KG1 (cell line): ENCODE measurements around the gene COL15A1.

ENCODE experiments used
- DNase-seq: peaks from one replicate; lab custom pipeline; 2025; lab: John Stamatoyannopoulos, UW

COL15A1 gene

DNA sequence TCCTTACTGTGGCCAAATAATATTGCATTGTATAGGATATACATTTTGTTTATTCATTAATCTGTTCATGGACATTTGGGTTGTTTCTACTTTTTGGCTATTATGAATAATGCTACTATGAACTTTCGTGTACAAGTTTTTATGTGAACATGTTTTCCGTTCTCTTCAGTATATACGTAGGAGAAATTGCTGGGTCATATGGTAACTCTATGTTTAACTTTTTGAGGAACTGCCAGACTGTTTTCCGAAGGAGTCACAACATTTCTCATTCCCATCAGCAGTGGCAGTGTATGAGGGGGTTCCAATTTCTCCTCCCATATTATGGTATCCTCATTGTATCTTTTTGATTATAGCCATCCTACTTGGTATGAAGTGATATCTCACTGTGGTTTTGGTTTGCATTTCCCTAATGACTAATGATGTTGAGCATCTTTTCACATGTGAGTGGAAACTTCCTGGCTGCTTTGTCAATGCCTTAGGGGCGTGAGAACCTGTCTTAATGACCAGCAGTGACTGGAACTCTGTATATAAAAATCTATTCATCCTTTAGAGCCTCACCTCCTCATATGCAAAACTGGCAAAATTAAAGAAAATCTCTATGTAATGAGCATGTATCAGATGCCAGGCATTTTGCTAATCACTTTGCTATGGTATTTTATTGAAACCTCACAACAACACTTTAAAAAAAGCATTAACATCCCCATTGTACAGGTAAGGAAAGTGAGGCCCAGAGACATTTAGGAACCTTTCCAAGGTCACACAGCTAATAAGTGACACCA lies 113.4 kb downstream of the COL15A1 start:
- DNase-seq, result no peak

DNA sequence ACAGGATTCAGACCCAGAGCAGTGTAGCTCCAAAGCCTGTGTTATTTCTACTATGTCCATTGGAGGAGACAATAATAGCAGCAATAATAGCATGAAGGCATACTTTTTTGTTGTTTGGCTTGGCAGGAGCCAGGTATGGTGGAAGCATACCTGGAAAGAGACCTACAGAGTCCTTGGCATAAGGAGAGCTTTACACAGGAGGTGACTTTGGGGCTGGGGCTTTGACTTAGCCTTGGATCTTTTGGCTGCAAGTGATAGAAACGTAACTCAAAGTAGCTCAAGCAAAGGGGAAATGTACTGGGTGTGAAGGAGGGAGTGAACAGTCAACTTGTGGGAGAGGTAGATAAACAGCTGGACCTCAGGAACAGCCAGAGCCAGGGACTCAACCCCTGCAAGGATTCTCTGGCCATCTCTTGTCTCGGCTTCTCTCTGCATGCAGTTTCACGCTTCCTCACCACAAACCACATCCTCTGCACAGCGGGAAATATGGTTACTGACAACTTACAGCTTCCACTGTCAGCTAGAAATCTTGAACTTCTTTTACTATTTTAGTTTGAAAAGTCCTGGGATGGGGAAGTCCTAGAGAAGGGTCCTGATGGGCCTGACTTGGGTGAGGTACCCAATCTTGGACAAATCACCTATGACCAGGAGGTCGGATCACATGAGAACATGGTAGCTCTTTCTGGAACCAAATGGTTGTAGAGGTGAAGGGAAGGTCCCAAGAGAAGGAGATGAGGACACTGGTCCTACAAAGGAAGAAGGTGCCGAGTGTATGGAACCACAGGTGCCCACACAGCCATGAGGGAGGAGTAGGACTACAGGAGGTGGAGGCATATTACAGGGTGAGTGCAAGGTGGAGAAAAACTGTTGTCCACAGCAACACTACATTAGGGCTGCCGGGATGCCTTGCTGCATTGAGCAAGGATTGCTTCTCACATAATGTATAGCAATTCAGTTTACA lies 114.2 kb downstream of the COL15A1 start:
- peak; percentile 84 for DNase-seq

DNA sequence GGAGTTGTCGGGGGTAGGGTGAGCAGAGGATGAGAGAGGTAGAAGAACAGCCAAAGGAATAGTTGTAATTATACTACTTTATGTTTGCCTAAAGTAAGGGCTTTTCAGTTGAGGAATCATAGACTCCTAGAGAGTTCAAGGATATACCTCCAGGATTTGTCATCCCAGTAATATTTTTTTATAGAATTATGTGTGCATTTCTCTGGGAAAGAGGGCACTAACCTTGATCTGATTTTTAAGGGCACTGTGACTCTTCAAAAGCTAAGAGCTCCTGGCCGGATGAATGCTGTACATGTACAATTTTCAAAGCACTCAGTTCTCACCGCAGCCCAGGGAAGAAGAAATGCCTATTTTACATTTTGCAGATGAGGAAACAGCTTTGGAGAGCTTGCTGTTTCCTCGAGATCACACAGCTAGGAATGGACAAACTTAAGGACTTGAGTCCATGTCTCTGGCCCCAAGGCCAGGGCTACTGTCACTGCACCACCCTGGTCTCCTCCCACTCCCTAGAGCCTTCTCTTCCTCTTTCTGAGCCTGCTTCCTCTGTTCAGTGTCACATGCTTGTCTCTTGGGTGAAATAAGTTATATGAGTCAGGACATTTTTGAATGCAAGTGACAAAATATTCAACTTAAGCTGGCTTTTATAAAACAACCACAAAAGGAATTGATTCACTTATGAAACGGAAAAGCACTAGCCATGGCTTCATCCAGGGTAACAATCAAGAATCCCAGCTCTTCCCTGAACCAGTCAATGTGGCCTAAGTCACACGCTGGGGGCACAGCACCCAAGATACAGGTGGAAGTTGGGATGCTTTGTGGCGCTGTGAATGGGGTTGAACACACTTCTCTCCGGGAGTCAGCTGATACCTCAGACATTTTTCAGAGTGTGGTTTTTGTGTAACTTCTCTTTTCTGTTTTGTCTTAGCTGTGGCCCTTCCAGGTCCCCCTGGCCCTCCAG lies 115.5 kb downstream of the COL15A1 start:
- peak; percentile 74 for DNase-seq

DNA sequence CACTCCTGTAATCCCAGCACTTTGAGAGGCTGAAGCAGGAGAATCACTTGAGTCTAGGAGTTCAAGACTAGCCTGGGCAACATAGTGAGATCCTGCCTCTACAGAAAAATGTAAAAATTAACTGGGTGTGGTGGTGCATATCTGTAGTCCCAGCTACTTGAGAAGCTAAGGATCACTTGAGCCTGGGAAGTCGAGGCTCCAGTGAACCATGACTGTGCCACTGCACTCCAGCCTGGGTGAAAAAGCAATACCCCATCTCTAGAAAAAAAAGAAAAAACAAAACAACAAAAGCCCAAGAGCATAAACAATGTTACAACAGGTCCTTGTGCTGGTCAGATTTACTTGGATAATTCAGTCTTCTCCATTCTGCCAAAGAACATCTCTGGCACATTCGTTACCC lies 116.9 kb downstream of the COL15A1 start:
- no peak for DNase-seq

DNA sequence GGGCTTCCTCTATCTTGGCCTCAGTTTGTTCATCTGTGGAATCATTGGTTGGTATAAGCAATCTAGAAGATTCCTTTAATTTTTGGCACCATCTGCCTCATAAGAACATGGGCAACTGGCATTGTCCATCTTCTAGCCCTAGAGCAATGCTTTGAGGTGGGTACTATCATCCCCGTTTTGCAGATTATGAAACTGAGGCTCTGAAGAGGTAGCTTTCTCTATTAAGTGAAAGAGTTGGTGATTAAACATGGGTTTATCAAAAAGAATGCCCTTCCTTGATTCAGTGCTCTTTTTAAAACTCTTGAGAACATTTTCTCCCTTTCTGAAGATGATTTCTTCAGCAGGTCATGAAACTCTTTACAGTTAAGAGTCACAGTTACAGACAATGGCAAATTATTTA lies 118.8 kb downstream of the COL15A1 start:
- no peak for DNase-seq

DNA sequence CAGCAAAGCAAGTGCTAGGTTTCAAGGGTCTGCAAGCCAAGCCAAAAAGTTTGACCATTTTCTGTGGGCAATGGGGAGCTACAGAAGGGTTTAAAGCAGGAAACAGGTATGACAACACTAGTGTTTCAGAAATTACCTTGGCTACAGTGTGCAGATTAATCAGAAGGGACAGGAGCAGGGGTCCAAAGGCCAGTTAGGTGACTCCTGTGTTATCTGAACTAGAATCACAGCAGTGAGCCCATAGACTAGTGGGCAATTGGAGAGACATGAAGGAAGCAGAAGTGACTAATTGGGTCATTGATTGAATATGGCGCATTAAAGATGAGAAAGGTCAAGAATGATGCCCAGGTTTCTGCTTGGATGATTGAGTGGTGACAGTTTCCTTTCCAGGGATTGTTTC lies 119.8 kb downstream of the COL15A1 start:
- no peak for DNase-seq

DNA sequence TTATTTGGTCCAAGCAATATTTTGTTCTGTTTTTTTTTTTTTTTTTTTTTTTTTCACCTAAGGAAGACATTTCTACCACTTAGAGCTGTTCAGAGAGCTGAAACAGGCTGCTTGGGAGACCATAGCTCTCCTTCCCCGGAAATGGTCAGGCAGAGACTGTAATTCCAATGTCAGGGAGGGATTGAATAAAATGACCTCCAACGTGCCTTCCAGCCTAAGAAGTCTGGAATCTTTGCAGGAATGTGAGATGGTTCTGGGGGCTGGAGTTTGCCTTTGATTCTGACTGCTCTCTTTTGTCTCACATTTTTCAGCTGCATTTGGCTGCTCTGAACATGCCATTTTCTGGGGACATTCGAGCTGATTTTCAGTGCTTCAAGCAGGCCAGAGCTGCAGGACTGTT lies 122.9 kb downstream of the COL15A1 start:
- DNase-seq, result no peak

DNA sequence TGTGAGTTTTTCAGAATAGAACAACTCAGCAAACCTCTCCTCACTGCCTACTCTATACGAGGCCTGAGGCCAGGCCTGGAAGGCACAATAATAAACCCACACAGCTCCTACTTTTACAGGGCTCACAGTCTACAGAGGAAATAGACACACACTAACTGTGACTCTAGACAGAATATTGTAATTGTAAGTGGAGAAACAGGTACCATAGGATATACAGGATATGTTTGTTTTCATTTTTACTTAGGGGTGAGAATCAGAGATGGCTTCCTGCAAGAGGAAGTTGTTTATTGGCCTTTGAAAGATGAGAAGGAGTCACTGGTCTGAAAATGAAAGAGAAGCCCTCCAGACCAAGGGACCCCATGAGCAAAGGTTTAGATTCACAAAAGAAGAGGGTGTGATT lies 125.4 kb downstream of the COL15A1 start:
- DNase-seq, result no peak

DNA sequence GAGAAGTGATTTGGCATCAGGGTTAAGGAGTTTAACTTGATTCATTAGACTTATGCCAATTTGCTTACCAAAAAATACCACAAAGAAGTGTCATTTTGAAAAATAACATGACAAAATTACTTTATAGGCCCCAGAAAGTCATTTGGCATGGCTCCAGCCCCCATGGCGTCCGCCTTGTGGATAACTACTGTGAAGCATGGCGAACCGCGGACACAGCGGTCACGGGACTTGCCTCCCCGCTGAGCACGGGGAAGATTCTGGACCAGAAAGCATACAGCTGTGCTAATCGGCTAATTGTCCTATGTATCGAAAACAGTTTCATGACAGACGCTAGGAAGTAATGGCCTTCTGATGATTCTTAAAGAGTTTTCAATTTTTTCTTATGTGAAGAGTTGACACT lies 125.8 kb downstream of the COL15A1 start:
- no peak for DNase-seq

DNA sequence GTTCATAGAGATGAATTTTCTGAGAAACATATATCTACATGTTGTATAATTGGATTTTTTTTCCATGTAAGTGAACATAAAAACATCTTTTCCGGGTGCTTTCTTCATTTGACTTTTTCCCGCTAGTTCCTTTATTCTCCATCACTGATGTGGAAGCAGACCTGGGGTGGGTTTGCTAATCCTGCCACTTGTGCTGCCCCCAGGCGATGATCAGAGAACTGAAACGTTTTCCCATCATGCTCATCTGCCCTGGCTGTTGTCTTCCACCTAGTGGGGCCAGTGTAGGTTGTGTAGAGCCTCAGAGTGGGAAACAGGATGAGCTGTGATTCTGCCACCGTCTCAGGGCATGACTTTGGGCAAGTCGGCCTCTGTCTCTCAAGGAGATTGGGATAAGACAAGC lies 127.0 kb downstream of the COL15A1 start:
- no peak for DNase-seq

DNA sequence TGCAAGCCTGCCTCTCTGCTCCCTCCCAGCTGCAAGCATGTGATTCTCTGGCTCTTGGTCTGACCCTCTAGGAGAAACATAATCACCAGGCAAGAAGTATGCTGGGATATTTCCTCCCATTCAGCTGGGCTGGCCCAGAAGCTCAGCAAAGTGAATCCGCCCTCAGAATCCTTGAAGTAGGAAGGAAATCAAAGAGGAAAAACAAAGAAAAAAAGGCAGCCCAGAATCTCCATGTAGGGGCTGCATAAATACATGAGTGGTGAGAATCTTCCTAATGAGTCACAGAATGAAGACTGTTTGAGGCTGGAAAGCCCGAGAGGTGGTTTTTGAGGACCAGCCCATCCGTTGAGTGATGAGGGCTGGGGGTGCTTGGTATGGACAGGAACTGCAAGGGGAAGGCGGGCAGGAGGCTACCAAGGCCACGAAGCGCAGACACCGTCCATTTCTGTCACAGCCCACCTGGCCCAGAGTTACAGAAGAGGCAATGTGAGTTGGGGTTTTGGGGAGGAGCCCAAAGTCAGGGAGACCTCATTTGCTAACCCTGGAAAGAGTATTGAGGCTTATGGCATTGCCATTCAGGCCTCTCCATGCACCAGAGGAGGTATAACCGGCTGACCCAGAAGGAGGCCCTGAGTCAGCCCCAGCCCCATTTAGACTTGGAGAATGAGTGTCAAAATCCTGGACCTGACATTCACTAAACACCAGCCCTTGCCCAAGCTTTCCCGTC lies 127.8 kb downstream of the COL15A1 start:
- DNase-seq, result no peak

DNA sequence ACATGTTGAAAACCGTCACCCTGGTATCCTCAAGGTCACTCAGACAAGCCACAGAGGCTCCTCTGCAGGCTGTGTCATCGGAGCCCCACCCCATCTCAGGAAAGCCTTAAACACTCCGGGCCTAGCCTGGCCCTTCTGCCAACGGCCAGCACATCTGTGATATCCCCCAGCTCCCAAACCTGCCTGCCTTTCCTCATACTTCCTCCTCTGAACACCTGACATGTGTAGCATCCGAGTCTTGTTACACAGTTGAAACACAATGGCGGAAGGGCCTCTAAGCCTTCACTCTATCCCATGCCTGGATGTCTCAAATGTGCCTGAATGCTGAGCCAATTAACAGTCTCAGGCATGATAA lies 128.3 kb downstream of the COL15A1 start:
- DNase-seq, result no peak

DNA sequence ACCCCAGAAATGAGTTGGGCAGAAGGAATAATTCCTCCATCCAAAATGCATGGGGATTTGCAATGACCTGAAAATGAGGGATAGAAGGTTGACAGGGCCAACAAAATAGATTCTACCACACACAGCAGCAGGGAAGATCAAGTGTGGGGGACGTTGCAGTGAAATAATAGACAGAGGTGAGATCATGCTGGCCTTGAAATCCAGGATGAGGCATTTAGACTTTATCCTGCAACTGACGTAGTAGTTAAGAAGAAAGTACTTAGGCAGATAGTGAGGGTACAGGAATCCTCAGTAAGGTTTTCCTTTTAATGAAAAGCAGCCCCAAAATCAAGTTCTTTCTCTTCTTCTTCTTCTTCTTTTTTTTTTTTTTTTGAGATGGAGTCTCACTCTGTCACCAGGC lies 129.6 kb downstream of the COL15A1 start:
- DNase-seq, result no peak

DNA sequence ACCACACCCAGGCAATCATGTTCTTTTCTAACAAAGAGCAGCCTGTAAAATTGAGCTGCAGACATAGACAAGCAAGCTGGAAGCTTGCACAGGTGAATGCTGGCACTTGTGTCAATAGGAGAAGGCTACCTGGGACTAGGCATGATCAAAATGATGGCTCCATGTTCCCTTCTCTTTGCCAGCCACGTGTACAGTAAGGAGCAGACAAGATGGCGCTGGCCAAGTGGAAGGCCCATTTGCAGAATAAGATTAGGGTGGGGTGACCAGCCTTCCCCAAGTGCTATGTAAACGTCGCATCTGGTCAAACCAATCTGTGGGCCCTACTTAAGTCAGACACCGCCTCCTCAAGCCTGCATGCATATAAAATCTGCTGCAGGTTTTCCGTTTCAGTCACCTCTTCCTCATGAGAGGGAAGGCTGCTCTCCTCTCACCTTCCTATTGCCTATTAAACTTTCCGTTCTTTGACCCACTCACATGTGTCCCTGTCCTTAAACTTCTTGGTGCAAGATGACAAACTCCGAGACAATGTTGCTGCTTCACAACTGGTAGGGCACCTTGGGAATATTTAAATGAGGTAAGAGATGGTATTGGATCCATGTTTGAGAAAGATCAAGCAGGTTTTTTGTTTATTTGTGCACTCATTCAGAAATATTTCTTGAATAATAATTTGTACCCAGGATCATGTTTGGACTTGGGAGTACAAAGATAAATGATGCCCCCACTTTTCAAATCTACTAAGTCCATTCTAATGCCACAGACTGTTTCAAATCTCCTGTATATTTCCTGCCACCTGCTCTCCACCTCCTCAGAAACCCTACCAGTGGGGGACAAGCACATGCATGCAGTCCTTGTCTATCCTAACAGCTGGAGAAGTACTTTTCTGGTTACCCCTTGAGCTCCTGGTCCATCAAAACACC lies 130.5 kb downstream of the COL15A1 start:
- no peak for DNase-seq

DNA sequence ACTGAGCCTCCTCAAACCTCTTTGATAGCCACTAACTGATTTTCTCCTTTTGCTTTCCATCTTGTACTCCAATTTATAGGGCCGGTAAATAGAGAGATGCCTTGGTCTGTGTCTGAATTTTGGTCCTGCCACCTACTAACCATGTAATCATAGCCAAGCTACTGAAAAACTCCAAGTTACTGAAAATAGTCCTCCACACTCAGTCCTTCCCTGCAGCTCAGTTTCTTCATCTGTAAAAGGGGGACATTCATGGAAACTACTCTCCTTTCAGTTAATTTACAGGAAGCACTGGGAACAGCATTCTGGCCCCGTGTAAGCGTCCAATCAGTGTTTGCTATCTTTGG lies 131.2 kb downstream of the COL15A1 start:
- no peak for DNase-seq

DNA sequence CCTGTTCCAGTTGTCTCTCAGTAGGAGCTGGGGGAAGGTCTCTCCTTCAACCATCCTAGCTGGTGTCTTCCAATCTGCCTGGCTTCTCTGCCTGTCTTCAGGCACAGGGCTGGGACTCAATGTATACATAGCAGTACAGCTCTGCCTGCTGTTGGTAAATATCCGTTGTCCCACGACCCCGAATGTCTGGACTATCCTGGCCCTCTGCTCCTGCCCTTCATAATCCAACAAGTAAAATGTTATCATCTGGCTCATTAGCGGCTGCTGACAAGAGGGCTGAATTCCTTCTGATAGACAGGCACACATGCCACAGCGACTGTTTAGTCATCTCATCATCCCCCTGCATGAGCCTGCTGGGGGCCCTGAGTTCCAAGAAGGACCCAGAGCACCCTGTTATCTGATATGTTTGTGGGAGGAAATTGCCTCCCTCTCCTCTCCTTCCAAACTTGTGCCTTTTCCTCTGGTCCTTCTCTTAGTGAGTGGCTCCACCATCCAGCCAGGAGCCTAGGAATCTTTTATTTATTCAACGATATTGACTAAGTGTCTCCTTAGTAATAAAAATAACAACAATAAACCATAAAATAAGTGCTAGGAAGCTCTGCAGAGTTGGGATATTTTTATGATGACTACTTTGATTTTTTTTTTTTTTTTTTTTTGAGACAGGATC lies 131.7 kb downstream of the COL15A1 start:
- DNase-seq, result no peak

DNA sequence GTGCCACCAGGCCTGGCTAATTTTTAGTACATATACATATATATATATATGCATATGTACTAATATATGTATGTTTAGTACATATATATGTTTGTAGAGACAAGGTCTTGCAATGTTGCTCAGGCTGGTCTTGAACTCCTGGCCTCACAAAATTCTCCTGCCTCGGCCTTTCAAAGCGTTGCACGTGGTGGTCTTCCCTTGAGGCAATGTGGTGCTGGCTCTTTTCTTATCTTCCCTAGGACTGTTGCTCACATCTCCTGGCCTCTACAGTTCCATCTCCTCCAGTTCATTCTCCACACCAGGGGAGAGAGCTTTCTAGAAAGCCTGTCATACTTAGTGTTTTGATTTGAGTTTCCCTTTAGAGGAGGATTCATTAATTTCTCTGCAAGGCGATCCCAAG lies 132.3 kb downstream of the COL15A1 start:
- no peak for DNase-seq

DNA sequence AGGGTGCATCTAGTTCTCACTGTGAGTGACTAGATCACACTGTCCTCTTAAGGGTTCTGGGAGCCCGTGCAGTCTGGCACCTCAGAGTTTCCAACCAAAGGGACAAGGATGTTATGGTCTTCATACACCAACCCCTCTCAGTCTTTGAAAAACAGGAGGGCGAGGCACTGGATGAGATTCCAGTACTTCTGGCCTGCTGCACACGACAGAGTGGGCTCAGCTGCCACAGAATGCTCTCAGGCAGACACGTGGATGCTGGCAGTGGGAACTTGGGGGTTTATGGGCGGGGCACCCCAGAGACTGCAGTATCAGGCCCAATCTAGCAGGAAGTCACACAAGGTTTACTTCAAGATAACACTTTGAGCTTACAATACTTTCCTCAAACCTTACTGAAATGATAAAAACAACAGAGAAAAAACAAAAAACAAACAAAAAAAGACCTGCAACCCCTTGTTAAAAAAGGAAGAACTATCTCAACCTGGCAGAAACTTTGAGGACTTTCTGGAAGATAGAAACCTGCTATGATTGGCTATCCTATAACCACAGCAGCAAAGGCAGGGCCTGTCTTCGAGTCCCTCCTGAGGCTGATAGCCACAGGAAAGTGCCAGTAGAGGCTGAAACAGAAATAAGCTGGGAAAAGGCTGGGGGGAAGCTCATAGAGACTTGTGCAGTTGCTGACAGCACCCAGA lies 132.9 kb downstream of the COL15A1 start:
- no peak for DNase-seq

DNA sequence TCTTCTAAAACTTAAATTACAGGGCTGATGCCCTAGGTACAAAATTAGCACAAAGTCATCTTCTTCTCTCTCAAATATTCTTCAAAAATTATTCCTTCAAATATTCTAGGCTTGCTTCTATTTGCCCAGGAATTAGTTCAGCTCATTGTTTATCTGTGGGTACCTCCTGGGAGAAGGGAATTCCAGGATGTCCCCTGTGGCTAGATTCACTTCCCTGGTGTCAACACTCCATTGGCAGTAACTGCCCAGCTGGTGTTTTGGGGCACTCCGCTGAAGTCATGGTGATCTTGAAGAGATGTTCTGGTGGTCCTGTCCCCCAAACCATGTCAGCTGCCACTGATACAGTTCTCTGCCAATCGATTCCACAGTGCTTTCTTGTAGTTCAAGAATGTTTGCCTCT lies 135.0 kb downstream of the COL15A1 start:
- DNase-seq, result no peak
